Hepatocyte (in vitro differentiated cells): ENCODE results near the gene PRKCA.

Experiments used
- CTCF ChIP-seq: fragments of 200-600 bp; sonication (generic); IDR thresholded peaks from 2 replicates; pipeline ENCODE4 v1.5.1; 2016; ENCODE audit warnings: antibody characterized with exemption, mild to moderate bottlenecking; ENCODE audit not compliant: poor library complexity
- EZH2 ChIP-seq: fragments of 200-600 bp; sonication (generic); IDR thresholded peaks from 2 replicates; pipeline ENCODE4 v1.6.1; 2016; ENCODE audit warnings: antibody characterized with exemption, mild to moderate bottlenecking, borderline replicate concordance
- EZH2phosphoT487 ChIP-seq: fragments of 200-600 bp; sonication (generic); IDR thresholded peaks from one replicate; pipeline ENCODE4 v1.6.1; 2018; ENCODE audit warnings: antibody characterized with exemption, mild to moderate bottlenecking, low read depth, moderate library complexity; ENCODE audit not compliant: unreplicated experiment, severe bottlenecking

GRCh38 chr17:66632731-66633130, 330.3 kb downstream of the PRKCA start:
- TF ChIP-seq CTCF, result no peak
- TF ChIP-seq EZH2, result no peak
- TF ChIP-seq EZH2phosphoT487, result no peak
